Measurements from ENCODE around the gene IL17RA. TPM values are rescaled to one million over a fixed set of nuclear protein-coding genes. Genes with fewer than 3 reads are reported as not detected.

The IL17RA gene
- total RNA-seq, 1 donor from 2014 or later: 11.8 TPM

DNA sequence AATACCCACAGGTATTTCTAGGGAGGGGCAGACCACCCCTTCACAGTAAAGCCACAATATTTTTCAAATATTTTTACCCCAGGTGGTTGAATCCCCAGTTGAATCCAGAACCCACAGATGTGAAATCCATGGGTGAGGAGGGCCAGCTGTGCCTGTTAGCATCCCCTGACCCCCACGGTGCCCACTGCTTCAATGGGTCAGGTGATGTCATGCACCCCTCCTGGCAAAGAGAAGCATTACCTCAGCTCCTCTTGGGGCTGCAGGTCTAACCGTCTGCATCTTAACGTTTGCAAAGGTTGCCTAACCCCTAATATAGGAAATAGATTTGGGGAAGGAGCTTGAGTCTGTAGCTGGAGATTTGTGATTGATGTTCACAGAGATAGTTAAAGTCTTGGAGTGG is 24.7 kb upstream of the IL17RA start:
- no peak for DNase-seq (ENCODE audit: low spot score in 2 of 2, unreplicated experiment in 2 of 2)
- Mint-ChIP-seq H3K9me3 (no peaks in the 10 kb centered on the region), H3K4me3 (no peak overlapping the region), H3K36me3 (no peaks in the 10 kb centered on the region), H3K27me3 (ENCODE audit: low read depth) (peaks cover 38% of the 10 kb centered on the region), H3K27ac (no peak overlapping the region), H3K4me1 (peaks cover 14% of the 10 kb centered on the region)
- no peak for TF ChIP-seq CTCF (IDR thresholded peaks at IDR 0.05; ENCODE audit: unreplicated experiment)

GRCh38 chr22:17063411-17064106 is 21.2 kb upstream of the IL17RA start:
- no peak for DNase-seq (ENCODE audit: low spot score in 2 of 2, unreplicated experiment in 2 of 2)
- Mint-ChIP-seq H3K36me3 (no peaks in the 10 kb centered on the region), H3K9me3 (no peaks in the 10 kb centered on the region), H3K27me3 (ENCODE audit: low read depth) (peaks cover 30% of the 10 kb centered on the region), H3K4me1 (peaks cover 12% of the 10 kb centered on the region), H3K4me3 (no peak overlapping the region), H3K27ac (peak overlapping the region; percentile 73)
- TF ChIP-seq CTCF (IDR thresholded peaks at IDR 0.05; ENCODE audit: unreplicated experiment): no peak

- Mint-ChIP-seq H3K4me1 (peaks cover 12% of the 10 kb centered on the region), H3K27me3 (ENCODE audit: low read depth) (peaks cover 24% of the 10 kb centered on the region), H3K27ac (no peak overlapping the region), H3K36me3 (no peaks in the 10 kb centered on the region), H3K4me3 (no peak overlapping the region), H3K9me3 (no peaks in the 10 kb centered on the region)
- no peak for TF ChIP-seq CTCF (IDR thresholded peaks at IDR 0.05; ENCODE audit: unreplicated experiment)
- DNase-seq (ENCODE audit: low spot score in 2 of 2, unreplicated experiment in 2 of 2): no peak
Measured at GRCh38 chr22:17064498-17065100, 20.2 kb upstream of the IL17RA start.

DNA sequence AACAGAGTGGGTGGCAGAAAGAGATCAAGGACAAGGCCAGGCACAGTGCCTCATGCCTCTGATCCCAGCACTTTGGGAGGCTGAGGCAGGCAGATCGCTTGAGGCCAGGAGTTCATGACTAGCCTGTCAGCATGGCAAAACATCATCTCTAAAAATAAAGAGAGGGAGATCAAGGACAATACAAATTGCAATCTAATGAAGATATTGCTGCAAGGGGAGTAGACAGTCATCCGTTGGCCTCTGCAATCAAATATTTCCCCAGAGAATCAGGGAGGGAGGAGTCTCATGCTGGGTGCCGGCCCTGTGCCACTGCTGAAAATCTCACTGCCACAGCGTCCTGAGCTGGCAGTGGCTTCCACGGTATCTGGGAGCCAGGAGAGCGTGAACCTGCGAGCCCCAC is 19.4 kb upstream of the IL17RA start:
- Mint-ChIP-seq H3K36me3 (no peaks in the 10 kb centered on the region), H3K27ac (no peak overlapping the region)

GRCh38 chr22:17072877-17073276 is 11.9 kb upstream of the IL17RA start:
- peaks cover 7% of the 10 kb centered on the region for H3K27me3 Mint-ChIP-seq (ENCODE audit: low read depth)
- no peak overlapping the region for H3K27ac Mint-ChIP-seq
- no peaks in the 10 kb centered on the region for H3K4me1 Mint-ChIP-seq
- H3K36me3 Mint-ChIP-seq: no peaks in the 10 kb centered on the region
- H3K4me3 Mint-ChIP-seq: no peak overlapping the region
- DNase-seq (ENCODE audit: low spot score in 2 of 2, unreplicated experiment in 2 of 2): no peak
- TF ChIP-seq CTCF (IDR thresholded peaks at IDR 0.05; ENCODE audit: unreplicated experiment): no peak
- no peaks in the 10 kb centered on the region for H3K9me3 Mint-ChIP-seq

More for the DNA sequence above, 19.4 kb upstream of the IL17RA start:
- DNase-seq (ENCODE audit: low spot score in 2 of 2, unreplicated experiment in 2 of 2): no peak
- Mint-ChIP-seq H3K4me3 (no peak overlapping the region), H3K4me1 (peaks cover 12% of the 10 kb centered on the region), H3K9me3 (no peaks in the 10 kb centered on the region), H3K27me3 (ENCODE audit: low read depth) (peaks cover 18% of the 10 kb centered on the region)
- no peak for TF ChIP-seq CTCF (IDR thresholded peaks at IDR 0.05; ENCODE audit: unreplicated experiment)

Measured in mesothelial cell of epicardium (in vitro differentiated cells).